ENCODE measurements around the gene ATAD1. TPM values are rescaled to one million over a fixed set of nuclear protein-coding genes. Genes with fewer than 3 reads are reported as not detected.

The ATAD1 gene
- total and polyA plus RNA-seq, 10 of the 15 experiments (the other 5 are each of a cell fraction or from before 2014, with no cell fraction given) = 24.7 to 59.3 (median 41.1) TPM

DNA sequence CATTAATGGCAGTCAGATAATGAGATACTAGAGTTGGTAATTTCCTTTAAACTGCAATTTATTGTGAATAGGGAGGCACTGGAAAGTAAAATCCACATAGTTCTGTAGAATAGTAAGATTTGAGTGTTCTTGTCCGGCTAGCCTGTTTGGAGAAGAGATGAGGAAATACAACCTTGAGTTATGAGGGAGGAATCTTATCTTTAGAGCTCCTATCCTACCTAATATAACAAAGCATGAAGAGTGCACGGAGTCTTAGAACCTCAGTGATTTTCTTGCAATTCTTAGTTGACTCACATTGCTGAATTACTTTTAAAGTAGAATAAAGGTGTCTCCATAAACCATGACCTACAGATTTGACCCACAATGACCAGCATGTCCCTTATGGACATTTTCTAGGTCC is 73.4 kb downstream of the ATAD1 start:
- SMC1A ChIA-PET (ENCODE audit: uncharacterized antibody, unreplicated experiment) = interaction anchor here (0.7 kb wide), 1 partner anchor 29 kb away, joined by 3 read pairs; no protein-coding TSS in a partner anchor
- H3K27ac ChIP-seq (ENCODE audit: control insufficient read depth, insufficient read depth) = no peak overlapping the region
- no peaks in the 10 kb centered on the region for H3K4me1 ChIP-seq (ENCODE audit: control insufficient read depth, insufficient read depth, low read length)
- TF ChIP-seq, protein P1, sequence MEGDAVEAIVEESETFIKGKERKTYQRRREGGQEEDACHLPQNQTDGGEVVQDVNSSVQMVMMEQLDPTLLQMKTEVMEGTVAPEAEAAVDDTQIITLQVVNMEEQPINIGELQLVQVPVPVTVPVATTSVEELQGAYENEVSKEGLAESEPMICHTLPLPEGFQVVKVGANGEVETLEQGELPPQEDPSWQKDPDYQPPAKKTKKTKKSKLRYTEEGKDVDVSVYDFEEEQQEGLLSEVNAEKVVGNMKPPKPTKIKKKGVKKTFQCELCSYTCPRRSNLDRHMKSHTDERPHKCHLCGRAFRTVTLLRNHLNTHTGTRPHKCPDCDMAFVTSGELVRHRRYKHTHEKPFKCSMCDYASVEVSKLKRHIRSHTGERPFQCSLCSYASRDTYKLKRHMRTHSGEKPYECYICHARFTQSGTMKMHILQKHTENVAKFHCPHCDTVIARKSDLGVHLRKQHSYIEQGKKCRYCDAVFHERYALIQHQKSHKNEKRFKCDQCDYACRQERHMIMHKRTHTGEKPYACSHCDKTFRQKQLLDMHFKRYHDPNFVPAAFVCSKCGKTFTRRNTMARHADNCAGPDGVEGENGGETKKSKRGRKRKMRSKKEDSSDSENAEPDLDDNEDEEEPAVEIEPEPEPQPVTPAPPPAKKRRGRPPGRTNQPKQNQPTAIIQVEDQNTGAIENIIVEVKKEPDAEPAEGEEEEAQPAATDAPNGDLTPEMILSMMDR (IDR thresholded peaks at IDR 0.05 in 2 of 3, conservative IDR thresholded peaks at IDR 0.05 in 1 of 3; ENCODE audit: control insufficient read depth in 2 of 3, extremely low read depth in 1 of 3, insufficient read depth in 1 of 3, low read depth in 3 of 3, low read length in 3 of 3) = no peak
- no peak for TF ChIP-seq NFYA (IDR thresholded peaks at IDR 0.05; ENCODE audit: borderline replicate concordance, low read depth, low read length)
- TF ChIP-seq ZBED1 (IDR thresholded peaks at IDR 0.05; ENCODE audit: borderline replicate concordance) = no peak
- no peak for TF ChIP-seq CHD4 (IDR thresholded peaks at IDR 0.05)
- no peak for TF ChIP-seq TCF7 (IDR thresholded peaks at IDR 0.05; ENCODE audit: borderline replicate concordance)
- TF ChIP-seq EGR1 (IDR thresholded peaks at IDR 0.05; ENCODE audit: borderline replicate concordance in 1 of 2, low read depth in 2 of 2, low read length in 2 of 2) = no peak
- TF ChIP-seq PRDM15 (CRISPR knock-in tag; IDR thresholded peaks at IDR 0.05) = no peak
- TF ChIP-seq ASH2L (IDR thresholded peaks at IDR 0.05; ENCODE audit: borderline replicate concordance, low read depth) = no peak
- no peak for TF ChIP-seq RELB (IDR thresholded peaks at IDR 0.05; ENCODE audit: low read depth)
- TF ChIP-seq BMI1 (IDR thresholded peaks at IDR 0.05; ENCODE audit: borderline replicate concordance) = no peak
- TF ChIP-seq TARDBP (IDR thresholded peaks at IDR 0.05; ENCODE audit: borderline replicate concordance) = no peak
- no peak for TF ChIP-seq CREB1 (IDR thresholded peaks at IDR 0.05; ENCODE audit: low read depth)
- TF ChIP-seq ZZZ3 (IDR thresholded peaks at IDR 0.05; ENCODE audit: control insufficient read depth, insufficient read length, low read depth) = no peak
- no peak overlapping the region for H3K4me2 ChIP-seq (ENCODE audit: control insufficient read depth, insufficient read depth)
- no peaks in the 10 kb centered on the region for H3K27me3 ChIP-seq (replicated peaks in 1 of 2; ENCODE audit: control insufficient read depth in 2 of 2, insufficient read depth in 2 of 2, low read length in 1 of 2)
- CTCF ChIA-PET = interaction anchor here (0.6 to 1.4 kb wide), 7 partner anchors 10 to 102 kb away, joined by 3 to 4 read pairs (median 3); no protein-coding TSS in a partner anchor
- H3K79me2 ChIP-seq (ENCODE audit: control insufficient read depth, insufficient read depth, low read length) = no peaks in the 10 kb centered on the region
- H3K9ac ChIP-seq (ENCODE audit: control insufficient read depth, insufficient read depth, low read length) = no peak overlapping the region
- no TSS peak for BruUV-seq (replicated peaks)
- in situ Hi-C loops (cut with MboI) = loop anchor here (25.0 kb wide), 1 partner anchor 207 kb away; no protein-coding TSS in a partner anchor
- no peak overlapping the region for H2AFZ ChIP-seq (ENCODE audit: control insufficient read depth, low read depth, low read length)
- POLR2A ChIA-PET = interaction anchor here (0.7 kb wide), 1 partner anchor 19 kb away, joined by 3 read pairs; no protein-coding TSS in a partner anchor
- FAIRE-seq (no peak), ATAC-seq (no peak), DNase-seq (ENCODE audit: low read depth, low spot score) (no peak)
- intact Hi-C loops (cut with micrococcal nuclease; ENCODE audit: unreplicated experiment) = no loop called here
- RAD21 ChIA-PET (ENCODE audit: unreplicated experiment) = interaction anchor here (0.9 kb wide), 1 partner anchor 642 kb away, joined by 3 read pairs; no protein-coding TSS in a partner anchor
- H3K4me3 ChIP-seq = no peak overlapping the region
- no peaks in the 10 kb centered on the region for H3K36me3 ChIP-seq (ENCODE audit: control insufficient read depth in 2 of 2, insufficient read depth in 2 of 2, low read length in 1 of 2)
- WGBS (ENCODE audit: insufficient coverage, insufficient replicate concordance, low lambda C conversion rate, missing lambda C conversion rate) = 85% methylated on average over 2 of the region's 2 CpGs
- H4K20me1 ChIP-seq (ENCODE audit: control insufficient read depth, insufficient read depth) = no peaks in the 10 kb centered on the region
- H3K9me3 ChIP-seq (replicated peaks; ENCODE audit: control insufficient read depth, insufficient read depth, low read length) = no peaks in the 10 kb centered on the region

Measured in GM12878 (cell line).